Measurements from ENCODE around the gene GPR149. TPM values are rescaled to one million over a fixed set of nuclear protein-coding genes. Genes with fewer than 3 reads are reported as not detected.

GPR149 gene
- total RNA-seq, 1 experiment from 2014 or later = not detected

GRCh38 chr3:154304936-154305335 is 125.1 kb downstream of the GPR149 start:
- H3K79me2 ChIP-seq (ENCODE audit: insufficient read depth, low read length) = no peaks in the 10 kb centered on the region; the same call in 1 of the 2 replicates
- H2BK15ac ChIP-seq (ENCODE audit: low read depth, low read length) = no peak overlapping the region
- Mint-ChIP-seq H3K27me3 (ENCODE audit: low read depth) (no peaks in the 10 kb centered on the region), H3K9me3 (no peaks in the 10 kb centered on the region), H3K36me3 (ENCODE audit: insufficient read depth in 1 of 3, low read depth in 3 of 3) (peaks cover 30 to 83% (median 82%) of the 10 kb centered on the region in 3 experiments; a peak in 6 of 7 replicates), H3K4me1 (no peaks in the 10 kb centered on the region), H3K4me3 (no peak overlapping the region), H3K27ac (no peak overlapping the region)
- no peak overlapping the region for H4K8ac ChIP-seq (replicated peaks; ENCODE audit: insufficient read length, low read depth, low read length)
- no peaks in the 10 kb centered on the region for H3K27me3 ChIP-seq (ENCODE audit: insufficient read depth, low read length)
- H3K23ac ChIP-seq (ENCODE audit: insufficient read length, low read depth, low read length) = no peak overlapping the region
- no peak overlapping the region for H2BK20ac ChIP-seq (ENCODE audit: low read depth, low read length, poor library complexity, severe bottlenecking)
- H3K4ac ChIP-seq (ENCODE audit: low read depth, low read length) = no peak overlapping the region
- H2BK12ac ChIP-seq (ENCODE audit: insufficient read length, low read depth, low read length) = no peak overlapping the region
- H3K27ac ChIP-seq (ENCODE audit: insufficient read length, low read depth, low read length) = no peak overlapping the region
- H2BK120ac ChIP-seq (ENCODE audit: low read depth, low read length, poor library complexity, severe bottlenecking) = no peak overlapping the region
- no peak overlapping the region for H3K9ac ChIP-seq (ENCODE audit: extremely low read depth, insufficient read length, low read length)
- H3K79me1 ChIP-seq (ENCODE audit: insufficient read depth, low read depth, low read length, poor library complexity, severe bottlenecking) = no peaks in the 10 kb centered on the region
- TF ChIP-seq CTCF (conservative IDR thresholded peaks at IDR 0.05) = no peak
- H3K56ac ChIP-seq (ENCODE audit: insufficient read length, low read depth, low read length) = no peak overlapping the region
- H3K9me3 ChIP-seq (ENCODE audit: control insufficient read depth, low read depth, low read length) = no peaks in the 10 kb centered on the region
- no peak overlapping the region for H3K18ac ChIP-seq (ENCODE audit: insufficient read length, low read depth, low read length)
- no peak overlapping the region for H3K4me2 ChIP-seq (ENCODE audit: insufficient read depth, insufficient read length, low read length)
- H4K20me1 ChIP-seq (ENCODE audit: control insufficient read depth, insufficient read depth, insufficient read length) = no peaks in the 10 kb centered on the region
- H3K14ac ChIP-seq (ENCODE audit: insufficient read depth, low read length) = no peak overlapping the region
- no peak for DNase-seq
- H3T11ph ChIP-seq (ENCODE audit: low read length) = no peak overlapping the region
- H4K91ac ChIP-seq (ENCODE audit: insufficient read length, low read depth, low read length) = no peak overlapping the region
- no peak overlapping the region for H4K5ac ChIP-seq (ENCODE audit: insufficient read length, low read depth, low read length)
- no peak overlapping the region for H2AK5ac ChIP-seq (ENCODE audit: insufficient read length, low read length)
- H3K23me2 ChIP-seq (ENCODE audit: insufficient read length, low read depth, low read length, poor library complexity, severe bottlenecking) = no peaks in the 10 kb centered on the region
- H2AFZ ChIP-seq (ENCODE audit: low read length) = no peak overlapping the region
- H3K4me1 ChIP-seq (ENCODE audit: insufficient read depth, low read length) = no peaks in the 10 kb centered on the region
- WGBS (ENCODE audit: extremely low coverage, insufficient read length, low lambda C conversion rate) = no CpG with 5 or more reads among the region's 3 CpGs
- no peak overlapping the region for H2BK5ac ChIP-seq (ENCODE audit: insufficient read length, low read length)
